Amniotic stem cell (primary cell): ENCODE results near the gene MTHFD1L.

Source experiments
- DNase-seq: peaks from one replicate; lab custom pipeline; 2025; lab: John Stamatoyannopoulos, UW

MTHFD1L gene

GRCh38 chr6:150934380-150934779 lies 68.9 kb downstream of the MTHFD1L start:
- no peak for DNase-seq

GRCh38 chr6:150936021-150936555 lies 70.6 kb downstream of the MTHFD1L start:
- DNase-seq: no peak

- no peak for DNase-seq
These were observed 71.8 kb downstream of the MTHFD1L start for GRCh38 chr6:150937132-150937906.

- no peak for DNase-seq
These were observed 73.9 kb downstream of the MTHFD1L start for GRCh38 chr6:150939399-150939798.

- DNase-seq: no peak
These were observed 75.4 kb downstream of the MTHFD1L start for GRCh38 chr6:150940941-150941340.

GRCh38 chr6:150949526-150949925 lies 84.0 kb downstream of the MTHFD1L start:
- DNase-seq: no peak

GRCh38 chr6:150953851-150954250 lies 88.3 kb downstream of the MTHFD1L start:
- no peak for DNase-seq

- DNase-seq: no peak
These were observed 93.7 kb downstream of the MTHFD1L start for GRCh38 chr6:150959166-150959565.

GRCh38 chr6:150962436-150962835 lies 96.9 kb downstream of the MTHFD1L start:
- DNase-seq: no peak

GRCh38 chr6:150964765-150965164 lies 99.3 kb downstream of the MTHFD1L start:
- DNase-seq: no peak

- DNase-seq: no peak
These were observed 101.3 kb downstream of the MTHFD1L start for GRCh38 chr6:150966786-150967185.

GRCh38 chr6:150967381-150967780 lies 101.9 kb downstream of the MTHFD1L start:
- DNase-seq: no peak

- no peak for DNase-seq
These were observed 102.4 kb downstream of the MTHFD1L start for GRCh38 chr6:150967910-150968309.

GRCh38 chr6:150969901-150970300 lies 104.4 kb downstream of the MTHFD1L start:
- DNase-seq: no peak

- DNase-seq: no peak
These were observed 105.7 kb downstream of the MTHFD1L start for GRCh38 chr6:150971219-150971618.

- DNase-seq: no peak
These were observed 109.6 kb downstream of the MTHFD1L start for GRCh38 chr6:150975136-150975535.

GRCh38 chr6:150977281-150977680 lies 111.8 kb downstream of the MTHFD1L start:
- DNase-seq: no peak

- DNase-seq: no peak
These were observed 113.1 kb downstream of the MTHFD1L start for GRCh38 chr6:150978624-150979023.

- no peak for DNase-seq
These were observed 114.4 kb downstream of the MTHFD1L start for GRCh38 chr6:150979826-150980350.

GRCh38 chr6:150981095-150981494 lies 115.6 kb downstream of the MTHFD1L start:
- no peak for DNase-seq

- DNase-seq: no peak
These were observed 116.2 kb downstream of the MTHFD1L start for GRCh38 chr6:150981669-150982068.

GRCh38 chr6:150987371-150987828 lies 121.9 kb downstream of the MTHFD1L start:
- no peak for DNase-seq

GRCh38 chr6:150987855-150988464 lies 122.5 kb downstream of the MTHFD1L start:
- no peak for DNase-seq
